PC-9 (cell line): ENCODE measurements around the gene RUNX1. TPM values are rescaled to one million over a fixed set of nuclear protein-coding genes. Genes with fewer than 3 reads are reported as not detected.

ENCODE experiments used
- BruUV-seq: library from RNA; stranded (reverse); fragments of 400-500 nt; replicated peaks from 2 replicates; lab custom pipeline; 2021; lab: Mats Ljungman, UMichigan
- CTCF ChIA-PET: fragments of 300-600 bp; sonication (Branson Sonifier 250); formaldehyde crosslinking; loops from one replicate; lab custom pipeline; 2022; ENCODE audit warnings: antibody characterized with exemption; lab: Charles Lee
- POLR2A ChIA-PET: fragments of 300-600 bp; sonication (Branson Sonifier 250); formaldehyde crosslinking; loops from one replicate; lab custom pipeline; 2022; ENCODE audit warnings: antibody characterized with exemption; ENCODE audit not compliant: unreplicated experiment; lab: Charles Lee
- DNase-seq, 2 experiments: peaks; one replicate each; pipeline versions ENCODE4 v3.0.0 to v3.0.0-alpha.2; 2015 to 2022; ENCODE audit warnings: mixed read lengths in 1 of 2
- H2AFZ ChIP-seq: fragments of 200-600 bp; sonication (generic); 2 replicates; pipeline ENCODE4 v1.8.1; 2017; ENCODE audit warnings: antibody characterized with exemption
- H3F3A ChIP-seq: fragments of 200-600 bp; sonication (generic); 2 replicates; pipeline ENCODE4 v1.8.1; 2017; ENCODE audit warnings: antibody characterized with exemption, mild to moderate bottlenecking, low read depth; ENCODE audit not compliant: insufficient read depth
- H3K27ac ChIP-seq: fragments of 200-600 bp; sonication (generic); 2 replicates; pipeline ENCODE4 v1.6.1; 2016; ENCODE audit warnings: mixed run types
- H3K27me3 ChIP-seq: fragments of 200-600 bp; sonication (generic); 2 replicates; pipeline ENCODE4 v1.6.1; 2016; ENCODE audit warnings: low read depth, mixed run types; ENCODE audit not compliant: insufficient read depth
- H3K36me3 ChIP-seq: fragments of 200-600 bp; sonication (generic); 2 replicates; pipeline ENCODE4 v1.6.1; 2016; ENCODE audit warnings: low read depth, mixed run types
- H3K4me1 ChIP-seq: fragments of 200-600 bp; sonication (generic); replicated peaks from 2 replicates; pipeline ENCODE4 v1.6.1; 2016; ENCODE audit warnings: mixed run types; ENCODE audit not compliant: insufficient read depth
- H3K4me2 ChIP-seq: fragments of 200-600 bp; sonication (generic); 2 replicates; pipeline ENCODE4 v1.6.1; 2017; ENCODE audit warnings: mixed run types
- H3K4me3 ChIP-seq: fragments of 200-600 bp; sonication (generic); 2 replicates; pipeline ENCODE4 v1.6.1; 2016; ENCODE audit warnings: mixed run types
- H3K79me2 ChIP-seq: fragments of 200-600 bp; sonication (generic); 2 replicates; pipeline ENCODE4 v1.6.1; 2017; ENCODE audit warnings: low read depth, mixed run types
- H3K9me2 ChIP-seq: fragments of 200-600 bp; sonication (generic); 2 replicates; pipeline ENCODE4 v1.8.1; 2017; ENCODE audit warnings: mild to moderate bottlenecking; ENCODE audit not compliant: insufficient read depth
- H3K9me3 ChIP-seq: fragments of 200-600 bp; sonication (generic); 2 replicates; pipeline ENCODE4 v1.8.1; 2016; ENCODE audit warnings: low read depth; ENCODE audit not compliant: insufficient read depth
- H4K20me1 ChIP-seq: fragments of 200-600 bp; sonication (generic); 2 replicates; pipeline ENCODE4 v1.8.1; 2017; ENCODE audit not compliant: insufficient read depth
- CTCF ChIP-seq: fragments of 200-600 bp; sonication (generic); conservative IDR thresholded peaks from 2 replicates; pipeline ENCODE4 v1.6.1; 2017; ENCODE audit warnings: mixed run types, antibody characterized with exemption, mild to moderate bottlenecking, moderate library complexity
- EZH2 ChIP-seq: fragments of 200-600 bp; sonication (generic); IDR thresholded peaks from 2 replicates; pipeline ENCODE4 v1.8.0; 2017; ENCODE audit warnings: antibody characterized with exemption, low read depth
- intact Hi-C: fragments of 100-400 bp; cut with micrococcal nuclease; formaldehyde crosslinking; loops from one replicate; pipeline ENCODE4 v1.10.0; 2022; ENCODE audit not compliant: unreplicated experiment
- total RNA-seq: library from RNA; stranded (reverse); gene quantifications from 2 replicates; pipeline ENCODE4 v1.2.3, GENCODE V29; 2021

The RUNX1 gene
- total RNA-seq, 1 experiment from 2014 or later = 58.5 TPM

GRCh38 chr21:34890724-34891612 lies 158.1 kb downstream of the RUNX1 start:
- Histone ChIP-seq H3K27me3 (no peaks in the 10 kb centered on the region), H3K4me3 (no peak overlapping the region), H3F3A (peaks cover 27% of the 10 kb centered on the region), H3K9me2 (no peaks in the 10 kb centered on the region), H4K20me1 (peaks cover 11% of the 10 kb centered on the region; the same call in 1 of the 2 replicates), H3K9me3 (no peaks in the 10 kb centered on the region), H3K36me3 (peaks cover 8% of the 10 kb centered on the region; the same call in 1 of the 2 replicates), H2AFZ (no peak overlapping the region), H3K79me2 (peaks cover 28% of the 10 kb centered on the region), H3K4me1 (no peaks in the 10 kb centered on the region), H3K27ac (no peak overlapping the region), H3K4me2 (no peak overlapping the region; the same call in 1 of the 2 replicates)
- no peak for TF ChIP-seq CTCF
- TF ChIP-seq EZH2 = no peak
- POLR2A ChIA-PET = interaction anchor here (0.6 kb wide), 1 partner anchor 85 kb away, joined by 7 read pairs; no protein-coding TSS in a partner anchor
- CTCF ChIA-PET = interaction anchor here (0.6 kb wide), 1 partner anchor 308 kb away, joined by 3 read pairs; no protein-coding TSS in a partner anchor
- intact Hi-C loops = loop anchor here (1.0 to 5.0 kb wide), 5 partner anchors 76 to 1136 kb away; no protein-coding TSS in a partner anchor
- DNase-seq = no peak
- BruUV-seq = TSS peak; percentile 33

DNA sequence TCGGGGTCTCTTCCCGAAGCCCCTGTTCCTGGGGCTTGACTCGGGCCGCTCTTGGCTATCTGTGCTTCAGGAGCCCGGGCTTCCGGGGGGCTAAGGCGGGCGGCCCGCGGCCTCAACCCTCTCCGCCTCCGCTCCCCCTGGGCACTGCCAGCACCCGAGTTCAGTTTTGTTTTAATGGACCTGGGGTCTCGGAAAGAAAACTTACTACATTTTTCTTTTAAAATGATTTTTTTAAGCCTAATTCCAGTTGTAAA lies 158.7 kb downstream of the RUNX1 start:
- peaks cover 34% of the 10 kb centered on the region for H3K79me2 ChIP-seq
- intact Hi-C loops = loop anchor here (1.0 to 5.0 kb wide), 5 partner anchors 77 to 1137 kb away; no protein-coding TSS in a partner anchor
- ChIA-PET POLR2A (interaction anchor here (0.6 kb wide), 1 partner anchor 429 kb away, joined by 6 read pairs; no protein-coding TSS in a partner anchor), CTCF (interaction anchor here (0.6 kb wide), 1 partner anchor 495 kb away, joined by 4 read pairs; no protein-coding TSS in a partner anchor)
- H3K4me3 ChIP-seq = peak overlapping the region; percentile 97; the same call in 1 of the 2 replicates
- no peaks in the 10 kb centered on the region for H3K9me2 ChIP-seq
- H2AFZ ChIP-seq = no peak overlapping the region
- TF ChIP-seq EZH2 (no peak), CTCF (no peak)
- H3F3A ChIP-seq = peaks cover 29% of the 10 kb centered on the region
- peaks cover 12% of the 10 kb centered on the region; the same call in 1 of the 2 replicates for H3K36me3 ChIP-seq
- no peak for DNase-seq
- H3K27ac ChIP-seq = peak overlapping the region; percentile 99
- H3K4me2 ChIP-seq = peak overlapping the region; percentile 79; the same call in 1 of the 2 replicates
- H3K9me3 ChIP-seq = no peaks in the 10 kb centered on the region
- H4K20me1 ChIP-seq = peaks cover 13% of the 10 kb centered on the region; the same call in 1 of the 2 replicates
- no peaks in the 10 kb centered on the region for H3K4me1 ChIP-seq
- no TSS peak for BruUV-seq
- H3K27me3 ChIP-seq = no peaks in the 10 kb centered on the region

GRCh38 chr21:34889676-34890469 lies 159.2 kb downstream of the RUNX1 start:
- Histone ChIP-seq H3K4me2 (peak overlapping the region; percentile 79), H3K9me3 (no peaks in the 10 kb centered on the region), H3K27ac (peak overlapping the region; percentile 99), H3K27me3 (no peaks in the 10 kb centered on the region), H3F3A (peaks cover 29% of the 10 kb centered on the region), H3K9me2 (no peaks in the 10 kb centered on the region), H2AFZ (no peak overlapping the region), H3K79me2 (peaks cover 39% of the 10 kb centered on the region), H3K4me1 (no peaks in the 10 kb centered on the region), H3K36me3 (peaks cover 18% of the 10 kb centered on the region), H3K4me3 (peak overlapping the region; percentile 97), H4K20me1 (peaks cover 17% of the 10 kb centered on the region; the same call in 1 of the 2 replicates)
- TF ChIP-seq EZH2 (no peak), CTCF (peak; percentile 60; the same call in 1 of the 2 replicates)
- intact Hi-C loops = loop anchor here (1.0 to 5.0 kb wide), 8 partner anchors 53 to 1137 kb away; no protein-coding TSS in a partner anchor
- BruUV-seq = no TSS peak
- ChIA-PET CTCF (interaction anchor here (0.6 to 2.2 kb wide), 3 partner anchors 144 to 511 kb away, joined by 3 to 7 read pairs (median 4); no protein-coding TSS in a partner anchor), POLR2A (interaction anchor here (0.6 to 0.7 kb wide), 5 partner anchors 61 to 573 kb away, joined by 3 to 7 read pairs (median 6); no protein-coding TSS in a partner anchor)
- peak; percentile 56 to 80 for DNase-seq
